Measurements from ENCODE around the gene CIART. TPM values are rescaled to one million over a fixed set of nuclear protein-coding genes. Genes with fewer than 3 reads are reported as not detected.
"Not testable (repeated sequence)": the region's sequence is repeated elsewhere in the genome, so short reads cannot be mapped to it uniquely, and the experiment has no call there.

Gene CIART
- total and polyA plus RNA-seq, 2 of the 8 experiments (the other 6 are each of a cell fraction or from before 2014, with no cell fraction given) = 9.6 to 33.3 TPM

DNA sequence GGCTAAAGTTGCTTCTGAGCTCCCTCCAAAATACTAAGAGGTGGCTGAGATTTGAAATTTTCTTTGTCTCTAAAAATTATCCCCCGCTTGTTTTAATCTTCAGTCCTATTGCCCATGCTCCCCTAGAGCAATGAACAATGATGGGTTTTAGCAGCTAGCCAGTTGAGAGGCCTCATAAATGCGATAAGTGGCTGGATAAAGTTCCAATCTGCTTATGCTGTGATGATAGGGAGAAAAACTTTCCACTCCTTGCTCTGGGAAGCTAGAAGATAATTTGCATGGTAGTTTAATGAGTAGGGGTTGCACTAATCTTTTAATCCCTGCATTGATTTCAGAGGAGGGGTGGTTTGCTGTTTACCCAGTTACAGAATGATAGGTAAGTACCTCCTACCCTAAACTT lies 29.4 kb downstream of the CIART start (continued):
- TF ChIP-seq RNF2 (IDR thresholded peaks at IDR 0.05; ENCODE audit: borderline replicate concordance, low read depth, low read length, missing control alignments, poor library complexity, severe bottlenecking) = no peak
- TF ChIP-seq CBX5 (IDR thresholded peaks at IDR 0.05; ENCODE audit: low read depth, low read length) = no peak
- TF ChIP-seq RAD21 (IDR thresholded peaks at IDR 0.05 in 1 of 2, conservative IDR thresholded peaks at IDR 0.05 in 1 of 2; ENCODE audit: low read depth in 2 of 2, low read length in 2 of 2) = no peak
- no peak for TF ChIP-seq POLR2A (IDR thresholded peaks at IDR 0.05; ENCODE audit: control extremely low read depth in 1 of 2, low read depth in 2 of 2, low read length in 2 of 2)
- no peak for TF ChIP-seq TAF1 (IDR thresholded peaks at IDR 0.05; ENCODE audit: low read depth, low read length)

DNA sequence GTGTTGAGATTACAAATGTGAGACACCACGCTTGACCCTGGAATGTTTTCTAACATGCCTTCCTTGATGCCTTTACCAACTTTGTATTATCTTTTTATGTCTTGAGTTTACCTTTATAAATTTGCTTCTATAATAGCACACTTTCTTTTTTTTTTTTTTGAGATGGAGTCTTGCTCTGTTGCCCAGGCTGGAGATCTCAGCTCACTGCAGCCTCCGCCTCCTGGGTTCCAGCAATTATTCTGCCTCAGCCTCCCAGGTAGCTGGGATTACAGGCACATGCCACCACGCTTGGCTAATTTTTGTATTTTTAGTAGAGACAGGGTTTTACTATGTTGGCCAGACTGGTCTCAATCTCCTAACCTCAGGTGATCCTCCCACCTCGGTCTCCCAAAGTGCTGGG lies 32.3 kb downstream of the CIART start:
- H3K4me2 ChIP-seq (ENCODE audit: insufficient read depth in 1 of 2, low read depth in 2 of 2, low read length in 2 of 2); H2BK12ac ChIP-seq (ENCODE audit: low read depth, low read length); H3K23me2 ChIP-seq (ENCODE audit: low read depth, low read length); H4K5ac ChIP-seq (ENCODE audit: insufficient read length, low read depth, low read length); H4K8ac ChIP-seq (ENCODE audit: extremely low read depth, insufficient read depth, low read length); H3K14ac ChIP-seq (ENCODE audit: insufficient read length); H3K18ac ChIP-seq (ENCODE audit: extremely low read depth, low read length); DNase-seq (ENCODE audit: low read depth in 1 of 2, low spot score in 2 of 2); H4K20me1 ChIP-seq (replicated peaks in 1 of 2; ENCODE audit: control insufficient read depth in 1 of 2, insufficient read depth in 2 of 2, low read length in 2 of 2); H3K27ac ChIP-seq (ENCODE audit: low read depth, low read length); H4K91ac ChIP-seq (replicated peaks; ENCODE audit: insufficient read length, low read length); H2BK120ac ChIP-seq (replicated peaks; ENCODE audit: low read depth, low read length); FAIRE-seq; H2AFZ ChIP-seq (ENCODE audit: low read length); H2BK15ac ChIP-seq (ENCODE audit: low read length); H2AK5ac ChIP-seq (ENCODE audit: low read depth, low read length); H3K23ac ChIP-seq (ENCODE audit: insufficient read length); H3K9me3 ChIP-seq (ENCODE audit: insufficient read depth in 2 of 2, low read depth in 1 of 2, low read length in 1 of 2); H3K56ac ChIP-seq (replicated peaks; ENCODE audit: insufficient read length, low read depth, low read length); H3K79me2 ChIP-seq (ENCODE audit: control insufficient read depth in 1 of 2, insufficient read depth in 2 of 2, low read length in 2 of 2); H3K4me1 ChIP-seq (replicated peaks in 1 of 4; ENCODE audit: control insufficient read depth in 3 of 4, insufficient read depth in 4 of 4, low read length in 3 of 4); H2BK5ac ChIP-seq (ENCODE audit: low read depth, low read length); H3K79me1 ChIP-seq (ENCODE audit: low read depth, low read length); H2BK20ac ChIP-seq (ENCODE audit: low read length); H3K4me3 ChIP-seq (ENCODE audit: extremely low read depth in 1 of 4, insufficient read depth in 2 of 4, low read depth in 3 of 4, low read length in 4 of 4); H3K4ac ChIP-seq (replicated peaks; ENCODE audit: insufficient read length, low read depth, low read length); H3K36me3 ChIP-seq (ENCODE audit: control insufficient read depth in 2 of 4, insufficient read depth in 4 of 4, low read length in 3 of 4); H3K27me3 ChIP-seq (replicated peaks in 1 of 4; ENCODE audit: control insufficient read depth in 3 of 4, extremely low read depth in 1 of 4, insufficient read depth in 3 of 4, low read length in 3 of 4); CTCF ChIA-PET (ENCODE audit: partially characterized antibody); H3K9ac ChIP-seq (replicated peaks in 1 of 4; ENCODE audit: extremely low read depth in 1 of 4, low read depth in 3 of 4, low read length in 3 of 4): not testable (repeated sequence)
- WGBS, 2 experiments (ENCODE audit: extremely low coverage in 1 of 2, insufficient coverage in 1 of 2, insufficient read length in 1 of 2, insufficient replicate concordance in 2 of 2, low coverage in 1 of 2, low lambda C conversion rate in 2 of 2, missing lambda C conversion rate in 1 of 2) = 93% methylated on average over 4 of the region's 4 CpGs; no CpG with 5 or more reads in 1 of the 2 experiments
- POLR2A ChIA-PET (ENCODE audit: partially characterized antibody) = interaction anchor here (1.0 to 5.1 kb wide), 3 partner anchors 12 to 33 kb away, joined by 3 to 33 read pairs (median 5); no protein-coding TSS in a partner anchor
